ENCODE measurements around the gene IQUB. TPM values are rescaled to one million over a fixed set of nuclear protein-coding genes. Genes with fewer than 3 reads are reported as not detected.

IQUB gene
- total and polyA plus RNA-seq, 2 donors (not counting 3 experiments of a cell fraction or from before 2014, with no cell fraction given): 0.01 TPM; not detected in 1

GRCh38 chr7:123571187-123571586 is 36.8 kb upstream of the IQUB start:
- intact Hi-C loops (cut with micrococcal nuclease) (no loop called here), dilution Hi-C loops (cut with MboI; ENCODE audit: extremely low pct_ligation_motif_present, low sequenced_read_pairs) (no loop called here)
- ChIA-PET CTCF (interaction anchor here (0.6 to 2.0 kb wide), 6 partner anchors 10 to 531 kb away, joined by 3 to 8 read pairs (median 6); partner anchors contain the start of gene NDUFA5), POLR2A (interaction anchor here (1.2 kb wide), 1 partner anchor 13 kb away, joined by 3 read pairs; the partner anchor contains the start of gene NDUFA5)
- H3K79me2 ChIP-seq (ENCODE audit: control insufficient read depth, insufficient read depth, low read length): no peaks in the 10 kb centered on the region
- DNase-seq (ENCODE audit: low read depth, low spot score) (no peak), FAIRE-seq (no peak)
- no peaks in the 10 kb centered on the region for H4K20me1 ChIP-seq (replicated peaks; ENCODE audit: control insufficient read depth, extremely low read depth, insufficient read depth, low read length)
- no peaks in the 10 kb centered on the region for H3K9me1 ChIP-seq (replicated peaks; ENCODE audit: control insufficient read depth, extremely low read depth, insufficient read depth, low read length)
- no TSS peak for BruUV-seq (replicated peaks)
- no peak for TF ChIP-seq MAX (IDR thresholded peaks at IDR 0.05; ENCODE audit: insufficient read depth, insufficient read length)
- TF ChIP-seq FOS (IDR thresholded peaks at IDR 0.05; ENCODE audit: borderline replicate concordance, insufficient read depth, low read length): no peak
- no peak for TF ChIP-seq JUN (IDR thresholded peaks at IDR 0.05; ENCODE audit: borderline replicate concordance, insufficient read depth, insufficient read length, low read depth)
- no peak for TF ChIP-seq GATA2 (IDR thresholded peaks at IDR 0.05; ENCODE audit: insufficient read depth, insufficient read length, low read depth, low read length)
- TF ChIP-seq EZH2 (IDR thresholded peaks at IDR 0.05; ENCODE audit: borderline replicate concordance, low read depth, low read length, severe bottlenecking): no peak
- H3K4me3 ChIP-seq (replicated peaks in 1 of 3; ENCODE audit: insufficient read depth in 1 of 3, low read depth in 1 of 3, low read length in 3 of 3): no peak overlapping the region
- no peaks in the 10 kb centered on the region for H3K9me3 ChIP-seq (replicated peaks; ENCODE audit: control insufficient read depth, insufficient read depth, low read length)
- H2AFZ ChIP-seq (ENCODE audit: low read depth, low read length): no peak overlapping the region
- peak overlapping the region; percentile 11 for H3K27ac ChIP-seq (ENCODE audit: insufficient read depth, low read depth, low read length)
- H3K9ac ChIP-seq (replicated peaks; ENCODE audit: extremely low read depth, insufficient read depth, low read length): no peak overlapping the region
- no peaks in the 10 kb centered on the region for H3K36me3 ChIP-seq (ENCODE audit: control insufficient read depth in 2 of 2, extremely low read depth in 1 of 2, insufficient read depth in 2 of 2, low read length in 2 of 2)
- peak overlapping the region; percentile 47 for H3K4me2 ChIP-seq (ENCODE audit: insufficient read depth, low read length)
- no peaks in the 10 kb centered on the region for H3K27me3 ChIP-seq (ENCODE audit: control insufficient read depth in 2 of 2, insufficient read depth in 2 of 2, low read length in 2 of 2)
- peaks cover 18% of the 10 kb centered on the region for H3K4me1 ChIP-seq (ENCODE audit: control insufficient read depth, extremely low read depth, insufficient read depth, low read length)

GRCh38 chr7:123570390-123571182 is 36.2 kb upstream of the IQUB start:
- Histone ChIP-seq H3K4me2 (ENCODE audit: insufficient read depth, low read length) (peak overlapping the region; percentile 47), H3K4me1 (ENCODE audit: control insufficient read depth, extremely low read depth, insufficient read depth, low read length) (peaks cover 18% of the 10 kb centered on the region), H3K9ac (replicated peaks; ENCODE audit: extremely low read depth, insufficient read depth, low read length) (no peak overlapping the region), H3K9me1 (replicated peaks; ENCODE audit: control insufficient read depth, extremely low read depth, insufficient read depth, low read length) (no peaks in the 10 kb centered on the region), H4K20me1 (replicated peaks; ENCODE audit: control insufficient read depth, extremely low read depth, insufficient read depth, low read length) (no peaks in the 10 kb centered on the region), H3K9me3 (replicated peaks; ENCODE audit: control insufficient read depth, insufficient read depth, low read length) (no peaks in the 10 kb centered on the region), H3K27me3 (ENCODE audit: control insufficient read depth in 2 of 2, insufficient read depth in 2 of 2, low read length in 2 of 2) (no peaks in the 10 kb centered on the region), H3K27ac (ENCODE audit: insufficient read depth, low read depth, low read length) (peak overlapping the region; percentile 11), H3K4me3 (replicated peaks in 1 of 3; ENCODE audit: insufficient read depth in 1 of 3, low read depth in 1 of 3, low read length in 3 of 3) (no peak overlapping the region), H2AFZ (ENCODE audit: low read depth, low read length) (no peak overlapping the region), H3K79me2 (ENCODE audit: control insufficient read depth, insufficient read depth, low read length) (no peaks in the 10 kb centered on the region), H3K36me3 (ENCODE audit: control insufficient read depth in 2 of 2, extremely low read depth in 1 of 2, insufficient read depth in 2 of 2, low read length in 2 of 2) (no peaks in the 10 kb centered on the region)
- CTCF ChIA-PET: interaction anchor here (0.6 to 2.0 kb wide), 7 partner anchors 11 to 531 kb away, joined by 3 to 8 read pairs (median 5); partner anchors contain the start of gene NDUFA5
- intact Hi-C loops (cut with micrococcal nuclease): no loop called here
- FAIRE-seq (peak; percentile 18), DNase-seq (ENCODE audit: low read depth, low spot score) (peak; percentile 72)
- POLR2A ChIA-PET: interaction anchor here (1.2 kb wide), 1 partner anchor 13 kb away, joined by 3 read pairs; the partner anchor contains the start of gene NDUFA5
- TF ChIP-seq MYC (IDR thresholded peaks at IDR 0.05; ENCODE audit: low read depth, low read length) (no peak), POLR2A (IDR thresholded peaks at IDR 0.05; ENCODE audit: low read depth, low read length) (no peak), POLR2AphosphoS5 (IDR thresholded peaks at IDR 0.05; ENCODE audit: insufficient read depth, low read depth, low read length) (no peak), GATA2 (IDR thresholded peaks at IDR 0.05; ENCODE audit: insufficient read depth, insufficient read length, low read depth, low read length) (no peak), MAX (IDR thresholded peaks at IDR 0.05; ENCODE audit: insufficient read depth, insufficient read length) (no peak), FOS (IDR thresholded peaks at IDR 0.05; ENCODE audit: borderline replicate concordance, insufficient read depth, low read length) (no peak), EZH2 (IDR thresholded peaks at IDR 0.05; ENCODE audit: borderline replicate concordance, low read depth, low read length, severe bottlenecking) (no peak), JUN (IDR thresholded peaks at IDR 0.05; ENCODE audit: borderline replicate concordance, insufficient read depth, insufficient read length, low read depth) (no peak), CTCF (IDR thresholded peaks at IDR 0.05; ENCODE audit: extremely low read depth in 1 of 2, insufficient read depth in 1 of 2, low read depth in 1 of 2, low read length in 2 of 2) (no peak)
- BruUV-seq (replicated peaks): no TSS peak
- dilution Hi-C loops (cut with MboI; ENCODE audit: extremely low pct_ligation_motif_present, low sequenced_read_pairs): no loop called here

Data from endothelial cell of umbilical vein (primary cell).